ENCODE results near the gene ELOA2.
"Not testable (repeated sequence)": the region's sequence is repeated elsewhere in the genome, so short reads cannot be mapped to it uniquely, and the experiment has no call there.

Gene ELOA2

DNA sequence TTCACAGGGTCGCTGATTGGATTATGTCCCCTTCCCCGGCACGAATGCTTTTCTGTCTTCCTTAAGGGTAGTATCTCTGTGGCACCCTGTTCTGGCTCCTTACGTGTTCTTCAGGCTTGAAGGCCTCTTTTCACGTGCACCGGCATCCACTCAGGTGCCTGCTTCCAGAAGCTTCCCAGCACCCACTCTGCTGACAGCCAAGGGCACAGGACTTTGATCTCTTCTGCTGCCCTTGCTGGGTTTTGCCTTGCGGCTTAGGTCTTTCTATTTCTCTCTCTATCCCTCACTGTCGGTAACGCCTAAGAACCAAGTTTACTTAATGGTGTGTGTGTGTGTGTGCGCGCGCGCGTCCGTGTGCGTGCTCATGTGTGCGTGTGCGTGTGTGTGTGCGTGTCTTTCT is 14.7 kb downstream of the ELOA2 start:
- not testable (repeated sequence) for DNase-seq (ENCODE audit: low read depth in 2 of 2)

GRCh38 chr18:47019870-47020269 is 15.6 kb downstream of the ELOA2 start:
- DNase-seq (ENCODE audit: low read depth in 2 of 2) = not testable (repeated sequence)

Measured in stimulated activated CD8-positive, alpha-beta memory T cell treated with anti-CD3 and anti-CD28 coated beads, Interleukin-2, amount 100 ng/mL, for 48 hours (primary cell).